Measurements from ENCODE around the gene PITPNM3.

PITPNM3 gene

DNA sequence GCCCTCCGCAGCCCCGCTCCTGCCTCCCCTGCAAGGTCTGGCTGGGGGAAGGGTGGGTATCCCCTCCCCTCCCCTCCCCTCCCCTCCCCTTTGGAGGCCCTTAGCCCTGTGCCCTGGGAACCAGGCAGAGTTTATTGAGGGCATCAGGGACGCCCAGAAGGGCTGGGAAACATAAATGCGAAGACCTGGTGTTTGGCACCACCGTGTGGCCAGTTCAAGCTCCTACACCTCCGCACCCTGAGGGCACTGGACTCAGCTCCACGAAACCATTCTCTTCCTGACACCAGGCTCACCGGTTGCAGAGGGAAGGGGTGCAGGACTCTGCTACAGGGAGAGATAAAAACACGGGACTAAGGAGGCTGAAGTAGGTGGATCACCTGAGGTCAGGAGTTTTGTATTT lies 120.4 kb downstream of the PITPNM3 start:
- DNase-seq: peak; percentile 55

DNA sequence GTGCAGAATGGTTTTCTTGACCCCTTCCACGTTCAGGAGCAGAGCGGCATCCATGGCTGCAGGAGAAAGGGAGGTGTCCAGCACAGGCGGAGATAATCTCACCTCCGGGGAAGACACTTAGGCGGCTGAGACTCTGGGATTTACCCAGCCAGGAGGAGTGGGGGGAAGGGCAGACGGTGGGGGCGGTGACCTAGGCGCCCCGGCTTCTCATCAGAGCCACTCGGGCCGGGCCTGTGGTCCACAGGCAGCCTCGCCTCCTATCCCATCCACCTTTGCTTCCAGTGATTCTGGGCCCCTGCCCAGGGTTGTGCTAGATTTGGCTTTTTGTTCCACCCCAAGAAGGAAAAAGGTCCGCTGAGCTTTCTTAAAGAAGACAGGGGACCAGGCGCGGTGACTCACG lies 121.3 kb downstream of the PITPNM3 start, which contains the start of gene AIPL1:
Gene AIPL1 (minus strand): TSS at position 71 of the 400 bp plus-strand sequence. CDS start 17 bp downstream, at position 54.
- DNase-seq: no peak

DNA sequence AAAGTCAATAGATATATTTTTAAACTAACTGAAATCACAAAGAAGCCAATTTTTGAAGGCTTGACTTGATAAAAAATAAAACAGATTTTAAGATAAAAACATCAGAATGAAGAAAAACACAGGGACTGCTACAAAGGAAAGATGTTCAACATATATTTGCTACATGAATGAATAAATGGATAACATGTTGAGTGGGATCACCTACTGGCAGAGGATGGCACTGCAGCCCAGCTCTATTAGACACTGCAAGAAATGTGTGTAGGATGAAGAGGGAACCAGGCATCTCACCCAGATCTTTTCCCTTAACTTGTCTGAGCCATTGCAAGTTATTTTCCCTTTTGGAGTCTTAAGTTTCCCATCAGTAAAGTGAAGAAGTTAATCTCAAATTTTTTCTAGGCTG lies 125.6 kb downstream of the PITPNM3 start:
- no peak for DNase-seq

DNA sequence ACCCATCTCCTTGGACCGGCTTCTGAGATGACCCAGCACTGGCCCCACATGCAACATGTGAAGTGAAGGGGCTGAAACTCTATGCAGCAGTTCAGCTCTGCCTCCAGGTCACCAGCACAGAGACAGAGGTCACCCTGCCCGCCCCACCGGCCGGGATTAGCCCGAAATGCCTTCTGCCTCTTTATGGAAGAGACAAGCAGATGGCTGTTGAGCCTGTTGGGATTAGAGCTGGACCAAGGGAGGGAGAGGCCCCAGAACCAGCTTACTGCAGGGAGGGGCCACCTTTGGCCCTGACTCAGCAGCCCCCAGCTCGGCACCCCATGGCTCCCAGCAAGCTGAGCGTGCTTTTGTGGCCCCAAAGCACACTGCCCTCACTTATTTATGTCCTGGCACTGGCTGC lies 127.1 kb downstream of the PITPNM3 start:
- no peak for DNase-seq

DNA sequence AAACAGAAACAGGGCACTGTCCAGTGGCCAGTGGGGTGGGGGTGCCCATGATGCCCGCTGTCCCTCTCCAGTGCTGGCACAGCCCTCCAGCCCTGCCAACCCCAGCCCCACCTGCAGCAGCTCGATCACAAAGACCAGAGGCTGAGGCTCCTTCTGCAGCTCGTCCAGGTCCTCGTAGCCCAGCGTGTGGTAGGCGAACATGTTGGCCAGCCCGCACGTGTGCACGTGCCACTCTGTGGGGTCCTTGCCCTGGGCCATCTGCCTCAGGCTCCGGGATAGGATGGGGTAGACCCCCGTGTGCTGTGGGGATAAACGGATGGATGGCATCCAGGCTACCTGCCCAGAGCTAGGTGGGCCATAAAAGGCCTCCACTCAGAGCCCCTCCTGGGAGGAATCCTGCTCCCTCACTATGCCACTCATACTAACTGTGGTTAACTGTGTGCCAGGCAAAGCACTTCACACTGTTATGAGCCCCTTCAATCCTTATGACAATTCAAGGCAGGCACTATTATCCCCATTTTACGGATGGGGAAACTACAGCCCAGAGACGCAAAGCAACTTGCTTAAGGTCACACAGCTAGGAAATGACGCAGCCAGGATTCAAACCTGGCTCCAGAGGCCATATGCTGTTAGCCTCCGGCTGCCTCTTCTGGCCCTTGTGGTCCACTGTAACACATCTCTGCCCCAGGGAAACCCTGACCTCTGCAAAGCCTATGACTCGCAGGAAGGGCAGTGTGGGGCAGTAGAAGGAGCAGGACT lies 128.0 kb downstream of the PITPNM3 start:
- no peak for DNase-seq

DNA sequence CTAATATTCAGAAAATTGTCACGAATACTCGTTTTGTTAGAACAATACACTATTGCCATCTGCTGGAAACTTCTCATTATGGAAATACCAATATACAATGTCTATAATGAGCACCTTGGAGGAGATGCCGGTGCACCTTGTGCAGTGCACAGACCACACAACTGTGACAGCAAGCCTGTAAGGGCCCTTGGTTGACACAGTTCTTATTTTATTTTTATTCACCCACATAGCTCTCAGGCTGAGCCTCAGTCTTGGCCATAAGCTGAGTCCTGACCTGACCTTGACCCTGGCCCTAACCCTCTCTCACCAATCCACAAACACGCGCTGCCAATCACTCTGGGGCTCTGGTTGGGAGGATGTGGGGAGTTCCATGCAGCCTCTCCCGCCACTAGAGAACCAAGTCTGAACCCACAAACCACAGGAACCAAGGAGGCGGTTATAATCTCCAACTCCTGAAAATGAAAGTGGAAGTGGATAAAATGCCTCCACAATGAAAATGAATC lies 129.0 kb downstream of the PITPNM3 start:
- DNase-seq: no peak

DNA sequence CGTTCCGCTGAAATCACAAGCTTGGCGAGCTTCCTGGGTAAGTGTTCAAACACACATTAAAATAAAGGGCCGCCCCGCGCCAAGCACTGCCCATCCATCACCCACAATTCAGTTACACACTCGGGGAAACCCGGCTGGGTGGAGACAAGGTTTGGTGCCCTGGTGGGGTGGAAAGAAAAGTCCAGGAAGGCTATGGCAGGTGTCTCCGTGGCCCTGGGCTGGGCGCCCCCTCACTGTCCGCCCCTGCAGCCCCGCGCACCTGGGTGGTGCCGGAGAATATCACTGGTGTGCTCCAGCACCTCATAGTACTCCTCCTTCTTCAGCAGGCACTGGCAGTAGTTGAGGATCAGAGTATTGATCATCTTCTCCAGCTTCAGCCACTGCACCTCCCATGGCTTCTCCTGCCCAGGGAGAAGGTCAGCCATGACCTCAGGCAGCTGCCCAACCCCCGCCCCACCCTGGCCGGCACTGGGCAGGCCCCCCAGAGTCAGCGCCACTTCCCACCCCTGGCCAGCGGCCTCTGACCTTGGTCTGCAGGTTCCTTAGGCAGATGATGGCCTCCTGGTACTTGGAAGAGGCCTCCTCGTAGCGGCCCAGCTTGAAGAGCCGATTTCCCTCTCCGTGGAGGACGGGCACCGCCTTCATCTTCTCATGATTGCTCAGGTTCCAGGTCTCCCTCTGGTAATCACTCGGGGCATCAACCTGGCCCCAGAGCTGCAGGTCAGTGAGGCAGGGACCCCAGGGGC lies 129.8 kb downstream of the PITPNM3 start:
- no peak for DNase-seq

DNA sequence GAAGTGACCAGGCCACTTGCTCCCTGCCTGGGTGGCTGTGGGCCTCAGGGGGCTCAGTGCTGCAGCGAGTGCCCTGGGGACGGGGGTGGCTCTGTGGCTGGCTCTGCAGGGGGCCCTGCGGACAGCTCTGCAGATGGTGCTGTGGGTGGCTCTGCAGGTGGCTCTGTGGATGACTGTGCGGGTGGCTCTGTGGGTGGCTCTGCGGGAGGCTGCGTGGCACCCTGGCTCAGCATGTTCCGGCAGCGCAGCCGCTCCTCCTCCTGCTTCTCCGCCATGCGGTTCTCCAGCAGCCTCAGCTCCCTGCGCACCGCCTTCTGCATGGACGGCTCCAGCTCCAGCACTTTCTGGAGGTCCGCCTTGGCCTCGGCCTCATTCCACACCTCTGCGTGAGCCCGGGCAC lies 130.9 kb downstream of the PITPNM3 start:
- DNase-seq: no peak

DNA sequence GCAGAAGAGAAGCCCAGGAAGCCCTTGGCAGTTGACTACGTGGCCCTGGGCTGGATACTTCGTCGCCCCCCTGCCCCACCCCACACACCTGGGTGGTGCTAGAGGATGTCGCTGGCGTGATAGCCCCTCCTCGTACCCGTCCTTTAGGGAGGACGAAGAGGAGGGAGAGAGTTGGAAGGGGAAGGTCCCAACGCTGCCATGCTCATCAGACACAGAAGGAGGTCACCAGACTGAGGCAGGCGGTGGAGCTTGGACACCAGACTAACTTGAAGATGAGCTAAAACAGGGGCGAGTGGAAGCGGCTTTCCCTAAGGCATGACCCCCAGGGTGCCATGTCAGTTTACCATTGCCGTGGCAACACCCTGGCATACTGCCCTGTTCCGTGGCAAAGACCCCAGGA lies 132.4 kb downstream of the PITPNM3 start:
- DNase-seq: no peak

DNA sequence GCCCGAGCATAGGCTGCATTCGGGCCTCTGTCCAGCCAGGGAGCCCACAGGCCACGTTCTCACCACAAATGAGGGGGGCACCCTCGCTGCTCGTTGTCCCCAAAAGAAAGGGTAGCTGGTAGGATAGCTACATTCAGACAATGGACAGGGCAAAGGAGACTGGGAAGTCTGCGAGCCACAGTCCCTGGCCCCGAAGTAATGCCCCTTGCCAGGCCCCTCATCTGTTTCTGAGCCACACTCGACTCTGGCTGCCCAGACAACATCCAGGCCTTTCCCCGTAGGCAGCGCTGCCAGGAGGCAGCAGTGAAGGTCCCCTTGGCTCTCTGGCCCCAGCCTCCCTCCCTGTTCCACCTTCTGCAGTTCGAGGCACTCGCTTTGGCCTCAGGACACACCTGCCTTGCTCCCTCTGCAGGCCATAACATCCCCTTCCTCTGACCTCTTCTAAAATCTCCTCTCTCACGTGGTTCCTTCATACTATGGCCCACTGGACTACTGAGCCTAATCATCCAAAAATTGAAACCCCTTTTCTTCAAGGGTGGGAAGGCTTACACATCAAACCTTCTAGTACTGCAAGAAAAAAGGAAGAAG lies 133.6 kb downstream of the PITPNM3 start:
- no peak for DNase-seq

DNA sequence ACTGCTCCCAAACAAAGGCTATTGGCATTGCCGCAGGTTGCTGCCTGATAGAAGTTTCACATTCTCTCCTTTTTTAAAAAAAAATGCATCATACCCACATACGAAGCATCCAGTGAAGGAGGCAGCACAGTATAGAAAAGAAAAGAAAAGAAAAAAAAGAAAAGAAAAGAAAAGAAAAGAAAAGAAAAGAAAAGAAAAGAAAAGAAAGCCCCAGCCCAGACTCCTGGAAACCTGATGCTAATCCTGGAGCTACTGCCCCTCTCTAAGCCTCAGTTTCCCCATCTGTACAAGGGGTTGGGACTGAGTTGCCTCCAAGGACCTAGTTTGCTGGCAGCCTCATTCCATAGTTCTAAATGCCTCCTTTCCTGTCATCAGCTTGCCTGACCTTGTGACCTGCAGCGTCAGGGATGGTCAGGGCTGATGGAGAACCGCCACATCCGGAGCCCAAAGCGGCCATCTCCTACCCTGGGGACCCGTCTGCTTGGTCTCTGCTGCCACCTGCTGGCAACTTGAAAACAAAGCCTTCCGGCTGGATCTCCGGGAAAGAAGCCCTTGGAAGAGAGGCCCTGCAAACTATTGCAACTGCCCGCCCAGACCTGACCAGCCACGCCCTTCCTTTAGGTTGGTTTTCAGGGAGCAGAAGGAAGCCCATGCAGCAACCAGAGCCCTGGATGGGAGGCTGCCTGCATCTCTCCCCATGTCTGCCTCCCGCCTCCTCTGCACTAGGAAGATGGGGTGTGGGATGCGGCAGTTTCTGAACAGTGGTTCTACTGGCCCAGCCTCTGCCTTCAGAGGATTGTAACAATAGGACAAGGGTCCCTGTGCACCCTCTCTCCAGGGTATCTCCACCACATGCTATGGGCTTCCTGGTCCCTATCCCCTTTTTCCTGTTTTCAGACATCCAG lies 134.4 kb downstream of the PITPNM3 start:
- peak; percentile 67 for DNase-seq

DNA sequence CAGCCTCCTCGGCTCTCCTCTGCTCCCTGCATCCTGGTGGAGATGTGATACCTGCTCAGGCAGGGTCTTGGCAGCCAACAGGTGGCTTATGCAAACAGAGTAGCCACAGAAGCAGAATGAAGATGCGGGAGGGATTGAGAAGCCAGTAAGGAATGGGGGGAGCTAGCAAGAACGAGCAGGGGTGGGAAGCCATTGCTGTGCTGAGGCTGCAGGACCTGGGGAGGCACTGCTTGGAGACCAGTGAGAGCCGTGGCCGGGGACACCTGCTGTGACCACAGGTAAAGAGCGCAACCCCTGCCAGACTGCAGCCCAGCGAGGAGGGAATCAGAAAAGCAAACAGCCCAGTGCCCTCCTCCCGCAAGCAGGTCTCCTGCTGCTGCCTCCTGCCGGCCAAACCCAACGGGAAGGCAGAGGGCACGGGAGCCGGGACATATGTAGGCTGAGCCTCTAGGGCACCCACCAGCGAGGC lies 136.1 kb downstream of the PITPNM3 start:
- no peak for DNase-seq

DNA sequence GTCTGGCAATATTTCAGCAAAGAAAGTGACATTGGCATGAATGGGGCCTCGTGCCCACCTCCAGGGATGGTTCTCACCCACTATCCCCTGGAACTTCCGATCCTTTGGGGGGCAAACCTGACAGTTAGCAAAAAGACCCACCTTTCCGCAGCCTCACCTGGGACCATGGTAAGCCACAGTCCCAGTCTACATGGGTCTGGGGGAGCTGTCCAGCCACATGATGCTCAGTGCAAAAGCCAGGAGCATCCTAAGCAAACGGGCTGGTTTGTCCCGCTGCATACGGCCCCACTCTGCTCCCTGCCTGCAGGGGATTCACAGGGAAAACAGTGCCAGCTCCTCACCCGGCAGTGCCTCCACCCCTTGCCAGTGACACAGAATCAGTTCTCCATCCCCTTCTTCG lies 140.7 kb downstream of the PITPNM3 start:
- no peak for DNase-seq

DNA sequence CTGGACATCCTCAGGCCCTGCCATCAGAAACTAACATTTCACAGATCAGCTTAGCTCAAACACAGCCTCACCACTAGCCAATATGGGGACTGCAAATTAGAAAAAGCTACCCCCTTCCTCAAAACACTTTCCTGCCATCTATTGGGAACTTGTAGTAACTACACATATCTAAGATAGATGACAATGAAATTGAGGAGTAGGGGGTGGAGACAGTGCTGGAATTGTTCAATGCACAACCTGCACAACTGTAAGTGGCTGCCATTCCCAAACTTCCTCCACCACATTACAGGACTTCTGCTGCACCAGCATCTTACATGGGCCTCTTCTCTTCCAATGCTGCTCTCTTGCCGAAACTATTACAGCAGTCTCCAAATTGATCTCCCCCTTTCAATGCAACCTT lies 143.3 kb downstream of the PITPNM3 start:
- no peak for DNase-seq

DNA sequence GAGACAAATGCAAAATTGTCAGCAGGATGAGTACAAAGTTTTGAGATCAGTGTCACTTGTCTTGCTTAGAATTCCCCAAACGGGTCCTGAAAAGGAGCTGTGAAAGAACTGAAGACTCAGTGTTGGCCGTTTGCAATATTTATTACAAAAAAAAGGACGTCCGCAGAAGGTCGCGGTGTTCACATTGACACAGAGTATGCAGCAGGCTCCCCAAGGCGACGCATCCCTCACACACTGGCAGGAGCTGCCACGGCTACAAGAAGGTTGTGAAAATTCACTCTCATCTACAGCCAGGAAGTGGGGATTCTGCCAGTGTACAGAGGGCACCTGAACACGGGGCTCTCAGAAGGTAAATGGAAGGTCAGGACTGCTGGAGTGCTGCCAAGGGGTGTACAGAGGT lies 147.6 kb downstream of the PITPNM3 start:
- no peak for DNase-seq

DNA sequence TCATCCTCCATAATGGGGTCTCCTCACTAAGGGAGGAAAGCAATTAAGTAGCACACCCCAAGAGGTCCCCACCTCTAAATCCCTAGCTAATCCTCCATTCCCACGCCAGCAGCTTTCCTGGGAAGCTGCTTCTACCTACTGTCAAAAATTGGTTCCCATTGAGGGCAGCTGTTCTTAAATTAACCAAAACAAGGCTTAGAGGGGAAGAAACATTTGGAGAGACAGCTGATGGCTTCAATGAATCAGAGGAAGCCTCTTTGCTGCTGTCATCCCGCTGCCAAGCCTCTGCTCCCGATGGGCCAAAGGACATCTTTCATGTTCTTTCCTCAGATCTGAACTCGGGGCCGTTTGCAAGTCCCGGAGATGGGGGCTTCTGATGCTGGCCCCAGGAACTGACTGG lies 148.1 kb downstream of the PITPNM3 start:
- no peak for DNase-seq

DNA sequence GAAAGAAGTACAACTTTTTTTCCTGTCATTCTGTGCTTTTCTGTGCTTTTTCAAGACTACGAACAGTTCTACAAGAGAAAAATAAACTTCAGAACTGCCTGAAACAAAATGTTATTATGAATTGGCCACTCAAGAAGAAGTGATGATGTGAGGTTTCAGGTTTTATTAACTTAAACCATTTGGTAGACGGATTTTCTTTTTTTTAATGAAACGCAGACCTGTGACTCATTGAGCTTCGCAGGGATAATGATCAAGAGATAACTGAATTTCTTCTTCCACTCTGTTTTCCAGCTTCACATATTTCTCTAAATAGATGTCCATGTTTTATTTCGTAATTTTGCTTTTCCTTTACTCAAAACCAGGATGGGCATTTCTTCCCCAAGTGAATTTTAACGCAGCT lies 154.1 kb downstream of the PITPNM3 start:
- DNase-seq: no peak

Measured in activated gamma-delta T cell treated with Interleukin-2 at 50 U/mL for 16 hours (primary cell).